Endothelial cell of umbilical vein (primary cell): ENCODE results near the gene BID. TPM values are rescaled to one million over a fixed set of nuclear protein-coding genes. Genes with fewer than 3 reads are reported as not detected.

Source experiments
- BruUV-seq: library from RNA; stranded (reverse); fragments of 400-500 nt; replicated peaks from 2 replicates; lab custom pipeline; 2021; lab: Mats Ljungman, UMichigan
- CTCF ChIA-PET: fragments of 300-600, 350-600 bp; sonication (Branson Sonifier 250); formaldehyde crosslinking; loops from one replicate; lab custom pipeline; 2021; ENCODE audit warnings: antibody characterized with exemption, inconsistent platforms; lab: Charles Lee
- POLR2A ChIA-PET: fragments of 300-600, 350-600 bp; sonication (Branson Sonifier 250); formaldehyde crosslinking; loops from one replicate; lab custom pipeline; 2021; ENCODE audit warnings: antibody characterized with exemption, inconsistent platforms; lab: Charles Lee
- DNase-seq: peaks from one replicate; pipeline ENCODE4 v3.0.0-alpha.2; 2011; ENCODE audit warnings: low read depth, low spot score
- FAIRE-seq: peaks from 2 replicates; lab custom pipeline; 2011; peaks lifted over from hg19 to GRCh38; lab: Jason Lieb, UNC
- H2AFZ ChIP-seq: 2 replicates; pipeline ENCODE4 v1.6.0; 2012; ENCODE audit warnings: low read depth, low read length, control low read depth, inconsistent platforms
- H3K27ac ChIP-seq: 2 replicates; pipeline ENCODE4 v1.5.1; 2011; ENCODE audit warnings: low read depth, mild to moderate bottlenecking, control low read depth, low read length, moderate library complexity; ENCODE audit not compliant: insufficient read depth
- H3K27me3 ChIP-seq, 2 experiments: 2 replicates each; pipeline versions ENCODE4 v1.6.0 to v1.6.1; 2011; ENCODE audit warnings: low read length in 2 of 2, mixed read lengths in 1 of 2; ENCODE audit not compliant: control insufficient read depth in 2 of 2, insufficient read depth in 2 of 2
- H3K36me3 ChIP-seq, 2 experiments: 2 replicates in 1 of 2; 3 replicates in 1 of 2; pipeline ENCODE4 v1.5.1; 2011; ENCODE audit warnings: low read length in 2 of 2, mild to moderate bottlenecking in 1 of 2, moderate library complexity in 1 of 2; ENCODE audit not compliant: control insufficient read depth in 2 of 2, insufficient read depth in 2 of 2; ENCODE audit errors: extremely low read depth in 1 of 2
- H3K4me1 ChIP-seq: 3 replicates; pipeline ENCODE4 v1.5.1; 2011; ENCODE audit warnings: mild to moderate bottlenecking, low read length; ENCODE audit not compliant: control insufficient read depth, insufficient read depth; ENCODE audit errors: extremely low read depth
- H3K4me2 ChIP-seq: 2 replicates; pipeline ENCODE4 v1.6.1; 2011; ENCODE audit warnings: low read length, control low read depth, mixed read lengths; ENCODE audit not compliant: insufficient read depth
- H3K4me3 ChIP-seq, 3 experiments: fragments of 200-600 bp in 1 of 3; sonication (generic), shearing (Covaris generic) in 1 of 3; replicated peaks in 1 of 3; 2 replicates each; pipeline ENCODE4 v1.5.1; 2011 to 2016; ENCODE audit warnings: control low read depth in 3 of 3, low read length in 3 of 3, mild to moderate bottlenecking in 2 of 3, inconsistent platforms in 1 of 3, low read depth in 1 of 3, moderate library complexity in 1 of 3; ENCODE audit not compliant: insufficient read depth in 1 of 3
- H3K79me2 ChIP-seq: 2 replicates; pipeline ENCODE4 v1.6.0; 2012; ENCODE audit warnings: low read length, inconsistent platforms; ENCODE audit not compliant: control insufficient read depth, insufficient read depth
- H3K9ac ChIP-seq: replicated peaks from 2 replicates; pipeline ENCODE3; 2011; ENCODE audit warnings: low read length, control low read depth; ENCODE audit not compliant: insufficient read depth; ENCODE audit errors: extremely low read depth
- H3K9me1 ChIP-seq: replicated peaks from 3 replicates; pipeline ENCODE4 v1.6.0; 2011; ENCODE audit warnings: mild to moderate bottlenecking, low read length; ENCODE audit not compliant: control insufficient read depth, insufficient read depth; ENCODE audit errors: extremely low read depth
- H3K9me3 ChIP-seq: replicated peaks from 2 replicates; pipeline ENCODE4 v1.5.1; 2012; ENCODE audit warnings: low read length, inconsistent platforms; ENCODE audit not compliant: control insufficient read depth, insufficient read depth
- H4K20me1 ChIP-seq: replicated peaks from 2 replicates; pipeline ENCODE3; 2011; ENCODE audit warnings: mild to moderate bottlenecking, low read length; ENCODE audit not compliant: control insufficient read depth, insufficient read depth; ENCODE audit errors: extremely low read depth
- EZH2 ChIP-seq: IDR thresholded peaks from 2 replicates; pipeline ENCODE4 v1.6.1; 2012; ENCODE audit warnings: borderline replicate concordance, low read depth, mild to moderate bottlenecking, moderate library complexity, low read length, inconsistent platforms; ENCODE audit not compliant: severe bottlenecking
- FOS ChIP-seq: IDR thresholded peaks from 2 replicates; pipeline ENCODE4 v1.6.1; 2011; ENCODE audit warnings: mild to moderate bottlenecking, low read length, moderate library complexity, borderline replicate concordance; ENCODE audit not compliant: insufficient read depth
- GATA2 ChIP-seq: IDR thresholded peaks from 2 replicates; pipeline ENCODE4 v1.7.0; 2011; ENCODE audit warnings: low read depth, mild to moderate bottlenecking, moderate library complexity, mixed read lengths, low read length; ENCODE audit not compliant: insufficient read length, insufficient read depth
- JUN ChIP-seq: IDR thresholded peaks from 2 replicates; pipeline ENCODE4 v1.6.1; 2011; ENCODE audit warnings: borderline replicate concordance, low read depth; ENCODE audit not compliant: insufficient read length, insufficient read depth
- MYC ChIP-seq: IDR thresholded peaks from one replicate; pipeline ENCODE4 v1.6.1; 2011; ENCODE audit warnings: mild to moderate bottlenecking, low read depth, low read length
- POLR2A ChIP-seq: IDR thresholded peaks from 2 replicates; pipeline ENCODE4 v1.6.1; 2012; ENCODE audit warnings: low read depth, mild to moderate bottlenecking, control low read depth, low read length
- POLR2AphosphoS5 ChIP-seq: IDR thresholded peaks from 2 replicates; pipeline ENCODE4 v1.6.1; 2012; ENCODE audit warnings: low read depth, mild to moderate bottlenecking, control low read depth, low read length, moderate library complexity; ENCODE audit not compliant: insufficient read depth
- dilution Hi-C: fragments of 300-500 bp; cut with MboI; formaldehyde crosslinking; loops from one replicate; pipeline ENCODE4 v1.15.0; 2019; ENCODE audit warnings: low sequenced_read_pairs; ENCODE audit not compliant: extremely low pct_ligation_motif_present
- intact Hi-C: fragments of 100-400 bp; cut with micrococcal nuclease; formaldehyde crosslinking; loops from one replicate; pipeline ENCODE4 v1.10.0; 2022
- polyA plus RNA-seq, 4 experiments: library from polyadenylated mRNA; depleted of rRNA in 3 of 4; stranded (reverse) in 3 of 4; unstranded in 1 of 4; fragments of >200 nt; gene quantifications; 2 replicates each; pipeline versions ENCODE4 v1.2.1 to v1.2.3, GENCODE V29; 2011 to 2012; ENCODE audit warnings: missing spikeins in 1 of 4
- total RNA-seq: library from RNA; stranded (reverse); gene quantifications from 2 replicates; pipeline ENCODE4 v1.2.3, GENCODE V29; 2021
- TF ChIP-seq, protein P1 (sequence below): IDR thresholded peaks from 2 replicates; pipeline ENCODE4 v1.6.1; 2011; ENCODE audit not compliant: insufficient read depth, insufficient read length
- TF ChIP-seq, protein P2 (sequence below), 2 donors: IDR thresholded peaks; 1 replicate in 1 of 2; 2 replicates in 1 of 2; pipeline ENCODE4 v1.5.1; 2011; ENCODE audit warnings: low read length in 2 of 2, mild to moderate bottlenecking in 2 of 2, moderate library complexity in 2 of 2, control low read depth in 1 of 2, inconsistent platforms in 1 of 2, low read depth in 1 of 2; ENCODE audit not compliant: insufficient read depth in 1 of 2; ENCODE audit errors: extremely low read depth in 1 of 2

The BID gene
- total and polyA plus RNA-seq, 2 donors (not counting 3 experiments of a cell fraction or from before 2014, with no cell fraction given) = 39.0 to 119 TPM

DNA sequence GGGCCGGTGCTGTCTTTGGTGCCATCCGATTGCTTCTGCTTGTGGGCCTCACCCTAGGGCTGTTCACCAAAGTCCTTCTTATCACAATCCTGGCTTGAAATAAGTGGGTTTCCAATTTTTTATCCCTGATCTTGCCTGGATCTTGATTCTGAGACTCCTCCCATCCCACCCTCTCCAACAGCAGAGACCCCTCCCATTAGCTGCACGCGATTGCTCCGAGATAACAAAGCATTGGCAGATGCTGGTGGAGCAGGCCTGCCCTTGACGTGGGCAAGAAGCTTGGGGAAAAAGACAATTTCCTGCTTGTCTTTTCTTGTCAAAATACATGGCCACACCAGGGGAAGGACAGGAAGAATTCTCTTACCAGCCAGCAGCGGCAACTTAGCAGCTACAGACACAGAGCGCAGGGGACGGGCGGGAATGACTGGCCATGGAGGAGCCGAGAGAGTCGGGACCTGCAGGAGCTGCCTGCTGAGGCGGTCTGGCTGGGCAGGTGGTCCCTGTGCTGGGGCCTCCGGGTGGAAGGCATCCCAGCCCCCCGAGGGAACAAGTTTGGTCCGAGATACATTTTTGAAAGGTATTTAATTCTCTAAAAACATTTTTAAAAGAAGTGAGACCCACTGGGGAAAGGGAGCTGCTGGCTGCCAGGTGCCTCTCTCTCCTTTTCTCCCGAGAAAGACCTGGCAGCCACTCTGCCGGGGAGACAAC is 9.7 kb upstream of the BID start:
- ChIA-PET CTCF (interaction anchor here (1.1 to 6.1 kb wide), 5 partner anchors 18 to 292 kb away, joined by 3 to 99 read pairs (median 4); no protein-coding TSS in a partner anchor), POLR2A (no interaction called here)
- Histone ChIP-seq H4K20me1 (no peaks in the 10 kb centered on the region), H3K9ac (no peak overlapping the region), H3K36me3 (peaks cover 0 to 7% of the 10 kb centered on the region in 2 experiments), H3K27ac (no peak overlapping the region), H3K4me3 (no peak overlapping the region), H2AFZ (no peak overlapping the region), H3K79me2 (no peaks in the 10 kb centered on the region), H3K27me3 (no peaks in the 10 kb centered on the region), H3K9me1 (no peaks in the 10 kb centered on the region), H3K4me2 (no peak overlapping the region), H3K4me1 (peaks cover 9% of the 10 kb centered on the region), H3K9me3 (no peaks in the 10 kb centered on the region)
- DNase-seq (no peak), FAIRE-seq (no peak)
- BruUV-seq = no TSS peak
- dilution Hi-C loops (no loop called here), intact Hi-C loops (no loop called here)
- TF ChIP-seq POLR2AphosphoS5 = no peak
- TF ChIP-seq GATA2 = no peak
- TF ChIP-seq, protein P1, sequence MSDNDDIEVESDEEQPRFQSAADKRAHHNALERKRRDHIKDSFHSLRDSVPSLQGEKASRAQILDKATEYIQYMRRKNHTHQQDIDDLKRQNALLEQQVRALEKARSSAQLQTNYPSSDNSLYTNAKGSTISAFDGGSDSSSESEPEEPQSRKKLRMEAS = no peak
- TF ChIP-seq, protein P2, sequence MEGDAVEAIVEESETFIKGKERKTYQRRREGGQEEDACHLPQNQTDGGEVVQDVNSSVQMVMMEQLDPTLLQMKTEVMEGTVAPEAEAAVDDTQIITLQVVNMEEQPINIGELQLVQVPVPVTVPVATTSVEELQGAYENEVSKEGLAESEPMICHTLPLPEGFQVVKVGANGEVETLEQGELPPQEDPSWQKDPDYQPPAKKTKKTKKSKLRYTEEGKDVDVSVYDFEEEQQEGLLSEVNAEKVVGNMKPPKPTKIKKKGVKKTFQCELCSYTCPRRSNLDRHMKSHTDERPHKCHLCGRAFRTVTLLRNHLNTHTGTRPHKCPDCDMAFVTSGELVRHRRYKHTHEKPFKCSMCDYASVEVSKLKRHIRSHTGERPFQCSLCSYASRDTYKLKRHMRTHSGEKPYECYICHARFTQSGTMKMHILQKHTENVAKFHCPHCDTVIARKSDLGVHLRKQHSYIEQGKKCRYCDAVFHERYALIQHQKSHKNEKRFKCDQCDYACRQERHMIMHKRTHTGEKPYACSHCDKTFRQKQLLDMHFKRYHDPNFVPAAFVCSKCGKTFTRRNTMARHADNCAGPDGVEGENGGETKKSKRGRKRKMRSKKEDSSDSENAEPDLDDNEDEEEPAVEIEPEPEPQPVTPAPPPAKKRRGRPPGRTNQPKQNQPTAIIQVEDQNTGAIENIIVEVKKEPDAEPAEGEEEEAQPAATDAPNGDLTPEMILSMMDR (IDR thresholded peaks at IDR 0.05; ENCODE audit: extremely low read depth in 1 of 2, insufficient read depth in 1 of 2, low read depth in 1 of 2, low read length in 2 of 2) = no peak
- no peak for TF ChIP-seq EZH2
- no peak for TF ChIP-seq POLR2A
- no peak for TF ChIP-seq FOS
- no peak for TF ChIP-seq MYC
- no peak for TF ChIP-seq JUN
